DOHH2 (cell line): ENCODE results near the gene SIX3.

Experiments
- EZH2phosphoT487 ChIP-seq: fragments of 200-600 bp; sonication (generic); IDR thresholded peaks from 2 replicates; pipeline ENCODE4 v1.6.1; 2017; ENCODE audit warnings: borderline replicate concordance, mild to moderate bottlenecking, antibody characterized with exemption, low read length, moderate library complexity, mixed read lengths
- TF ChIP-seq, protein P1 (sequence below): fragments of 200-600 bp; sonication (generic); IDR thresholded peaks from one replicate; pipeline ENCODE4 v1.5.1; 2014; ENCODE audit warnings: antibody characterized with exemption, mild to moderate bottlenecking, low read depth, low read length; ENCODE audit not compliant: poor library complexity, severe bottlenecking

DNA sequence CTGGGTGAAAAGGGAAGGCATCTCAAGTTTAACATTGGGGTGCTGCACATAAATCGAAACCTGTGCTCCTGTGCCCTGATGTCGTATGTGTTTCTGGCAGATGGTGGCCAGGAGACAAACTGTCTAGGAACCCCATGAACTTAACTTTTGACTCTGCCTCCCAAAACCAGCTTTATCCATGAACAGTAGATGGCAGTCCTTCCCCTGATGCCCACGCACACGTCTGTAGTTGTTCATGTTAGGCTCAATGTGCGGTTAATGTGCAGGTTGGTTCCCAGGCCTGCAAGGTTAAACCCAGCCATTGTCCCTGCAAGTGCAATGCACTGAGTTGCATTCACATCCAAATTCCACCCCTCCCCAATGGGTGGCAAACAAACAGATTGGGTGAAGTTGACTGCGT lies 44.1 kb upstream of the SIX3 start:
- TF ChIP-seq, protein P1, sequence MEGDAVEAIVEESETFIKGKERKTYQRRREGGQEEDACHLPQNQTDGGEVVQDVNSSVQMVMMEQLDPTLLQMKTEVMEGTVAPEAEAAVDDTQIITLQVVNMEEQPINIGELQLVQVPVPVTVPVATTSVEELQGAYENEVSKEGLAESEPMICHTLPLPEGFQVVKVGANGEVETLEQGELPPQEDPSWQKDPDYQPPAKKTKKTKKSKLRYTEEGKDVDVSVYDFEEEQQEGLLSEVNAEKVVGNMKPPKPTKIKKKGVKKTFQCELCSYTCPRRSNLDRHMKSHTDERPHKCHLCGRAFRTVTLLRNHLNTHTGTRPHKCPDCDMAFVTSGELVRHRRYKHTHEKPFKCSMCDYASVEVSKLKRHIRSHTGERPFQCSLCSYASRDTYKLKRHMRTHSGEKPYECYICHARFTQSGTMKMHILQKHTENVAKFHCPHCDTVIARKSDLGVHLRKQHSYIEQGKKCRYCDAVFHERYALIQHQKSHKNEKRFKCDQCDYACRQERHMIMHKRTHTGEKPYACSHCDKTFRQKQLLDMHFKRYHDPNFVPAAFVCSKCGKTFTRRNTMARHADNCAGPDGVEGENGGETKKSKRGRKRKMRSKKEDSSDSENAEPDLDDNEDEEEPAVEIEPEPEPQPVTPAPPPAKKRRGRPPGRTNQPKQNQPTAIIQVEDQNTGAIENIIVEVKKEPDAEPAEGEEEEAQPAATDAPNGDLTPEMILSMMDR = no peak
- TF ChIP-seq EZH2phosphoT487 = no peak
